NCI-H1694 (cell line): ENCODE measurements around the gene ERMP1.
A peak's percentile ranks its signal among the peaks of the same experiment; 100 is the strongest.
"Not testable (repeated sequence)": the region's sequence is repeated elsewhere in the genome, so short reads cannot be mapped to it uniquely, and the experiment has no call there.

ENCODE experiments used
- DNase-seq: peaks from one replicate; lab custom pipeline; 2025; lab: John Stamatoyannopoulos, UW

The ERMP1 gene, protein sequence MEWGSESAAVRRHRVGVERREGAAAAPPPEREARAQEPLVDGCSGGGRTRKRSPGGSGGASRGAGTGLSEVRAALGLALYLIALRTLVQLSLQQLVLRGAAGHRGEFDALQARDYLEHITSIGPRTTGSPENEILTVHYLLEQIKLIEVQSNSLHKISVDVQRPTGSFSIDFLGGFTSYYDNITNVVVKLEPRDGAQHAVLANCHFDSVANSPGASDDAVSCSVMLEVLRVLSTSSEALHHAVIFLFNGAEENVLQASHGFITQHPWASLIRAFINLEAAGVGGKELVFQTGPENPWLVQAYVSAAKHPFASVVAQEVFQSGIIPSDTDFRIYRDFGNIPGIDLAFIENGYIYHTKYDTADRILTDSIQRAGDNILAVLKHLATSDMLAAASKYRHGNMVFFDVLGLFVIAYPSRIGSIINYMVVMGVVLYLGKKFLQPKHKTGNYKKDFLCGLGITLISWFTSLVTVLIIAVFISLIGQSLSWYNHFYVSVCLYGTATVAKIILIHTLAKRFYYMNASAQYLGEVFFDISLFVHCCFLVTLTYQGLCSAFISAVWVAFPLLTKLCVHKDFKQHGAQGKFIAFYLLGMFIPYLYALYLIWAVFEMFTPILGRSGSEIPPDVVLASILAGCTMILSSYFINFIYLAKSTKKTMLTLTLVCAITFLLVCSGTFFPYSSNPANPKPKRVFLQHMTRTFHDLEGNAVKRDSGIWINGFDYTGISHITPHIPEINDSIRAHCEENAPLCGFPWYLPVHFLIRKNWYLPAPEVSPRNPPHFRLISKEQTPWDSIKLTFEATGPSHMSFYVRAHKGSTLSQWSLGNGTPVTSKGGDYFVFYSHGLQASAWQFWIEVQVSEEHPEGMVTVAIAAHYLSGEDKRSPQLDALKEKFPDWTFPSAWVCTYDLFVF

DNA sequence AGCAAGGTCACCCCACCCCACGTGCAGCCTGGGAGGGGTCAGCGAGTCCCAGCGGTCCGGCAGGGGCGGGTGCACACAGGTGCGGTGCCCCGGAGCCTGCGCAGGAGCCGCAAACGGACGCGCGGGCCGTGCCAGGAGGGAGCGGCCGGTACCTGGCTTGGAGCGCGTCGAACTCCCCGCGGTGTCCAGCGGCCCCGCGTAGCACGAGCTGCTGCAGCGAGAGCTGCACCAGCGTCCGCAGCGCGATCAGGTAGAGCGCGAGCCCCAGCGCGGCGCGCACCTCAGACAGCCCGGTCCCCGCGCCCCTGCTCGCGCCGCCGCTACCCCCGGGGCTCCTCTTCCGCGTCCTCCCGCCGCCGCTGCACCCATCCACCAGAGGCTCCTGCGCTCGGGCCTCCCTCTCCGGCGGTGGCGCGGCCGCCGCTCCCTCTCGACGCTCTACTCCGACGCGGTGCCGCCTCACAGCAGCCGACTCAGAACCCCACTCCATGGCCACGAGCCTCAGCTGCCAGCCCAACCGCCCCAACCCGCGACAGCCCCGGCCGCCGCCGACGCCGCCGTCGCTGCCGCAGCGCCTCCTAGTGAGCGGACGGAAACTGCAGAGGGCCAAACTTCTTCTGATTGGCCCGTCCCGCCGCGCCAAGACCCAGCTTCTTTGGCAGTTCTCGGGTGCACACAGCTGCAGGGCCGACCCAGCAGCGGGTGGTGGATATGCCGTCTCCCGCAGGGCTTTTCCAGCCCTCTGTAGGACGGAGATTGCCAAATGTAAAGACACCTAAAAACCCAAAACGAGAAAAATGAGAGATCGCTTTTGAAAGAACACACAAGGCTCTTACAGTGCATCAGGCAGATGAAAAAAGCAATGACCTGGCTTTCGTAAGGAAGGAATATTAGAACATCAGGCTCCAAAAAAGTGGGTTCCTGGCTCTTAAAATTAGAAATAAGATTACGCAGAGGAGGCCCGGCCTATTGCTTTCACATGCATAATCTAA lies at the start of gene ERMP1:
Gene ERMP1, minus strand, starts transcription at position 580 of the 992 bp plus-strand sequence. Its CDS starts 90 bp downstream, at position 490.
- DNase-seq: peak; percentile 74

DNA sequence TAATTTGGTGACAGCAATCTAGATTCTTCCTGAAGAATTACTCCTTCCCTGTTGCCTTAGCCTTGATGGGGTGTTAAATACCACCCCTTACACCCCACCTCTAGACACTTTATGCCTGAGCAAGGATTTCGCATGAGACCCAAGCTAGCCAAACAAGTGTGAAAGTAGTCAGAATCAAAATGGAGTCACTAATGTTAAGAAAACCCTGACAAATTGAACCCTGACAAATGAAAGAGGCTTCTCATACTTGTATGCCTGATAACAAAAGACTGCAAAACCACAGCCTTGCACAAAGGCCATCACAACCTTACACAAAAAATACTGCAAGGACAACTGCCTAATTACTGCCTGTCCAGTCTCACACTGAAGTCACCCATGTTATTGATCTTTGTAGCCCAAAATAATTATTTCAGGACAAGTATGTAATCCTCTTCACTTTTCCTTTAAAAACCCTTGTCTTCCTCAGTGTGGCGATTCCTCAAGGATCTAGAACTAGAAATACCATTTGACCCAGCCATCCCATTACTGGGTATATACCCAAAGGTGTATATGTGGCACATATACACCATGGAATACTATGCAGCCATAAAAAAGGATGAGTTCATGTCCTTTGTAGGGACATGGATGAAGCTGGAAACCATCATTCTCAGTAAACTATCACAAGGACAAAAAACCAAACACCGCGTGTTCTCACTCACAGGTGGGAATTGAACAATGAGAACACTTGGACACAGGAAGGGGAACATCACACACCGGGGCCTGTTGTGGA lies 49.5 kb upstream of the ERMP1 start:
- DNase-seq: not testable (repeated sequence)

DNA sequence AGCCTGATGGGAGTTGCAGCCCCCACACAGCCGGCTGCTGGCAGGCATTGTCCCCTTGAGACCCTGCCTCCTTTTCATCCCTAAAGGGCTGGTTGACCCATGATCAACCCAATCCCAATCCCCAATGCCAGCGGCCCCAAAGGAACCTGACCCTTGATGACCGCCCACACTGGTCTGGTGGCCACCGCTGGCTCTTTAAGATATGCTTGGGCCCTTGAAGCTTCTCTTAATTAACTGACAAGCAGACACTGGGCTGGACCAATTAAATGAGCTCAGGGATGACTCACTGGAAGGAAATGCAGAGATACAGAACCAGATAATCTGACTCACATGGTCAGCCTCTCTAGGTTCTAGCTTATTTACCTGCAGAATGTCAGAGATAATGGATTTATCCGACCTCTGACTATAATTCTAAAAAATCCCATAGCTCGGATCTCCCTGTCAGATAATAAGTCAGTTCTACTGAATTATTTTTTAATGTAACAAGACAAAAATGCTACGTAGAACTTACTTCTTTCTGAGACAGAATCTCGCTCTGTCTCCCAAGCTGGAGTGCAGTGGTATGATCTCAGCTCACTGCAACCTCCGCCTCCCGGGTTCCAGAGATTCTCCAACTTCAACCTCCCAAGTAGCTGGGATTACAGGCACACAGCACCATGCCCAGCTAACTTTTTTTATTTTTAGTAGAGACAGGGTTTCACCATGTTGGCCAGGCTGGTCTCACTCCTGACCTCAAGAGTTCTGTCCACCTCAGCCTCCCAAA lies 46.7 kb upstream of the ERMP1 start:
- no peak for DNase-seq

DNA sequence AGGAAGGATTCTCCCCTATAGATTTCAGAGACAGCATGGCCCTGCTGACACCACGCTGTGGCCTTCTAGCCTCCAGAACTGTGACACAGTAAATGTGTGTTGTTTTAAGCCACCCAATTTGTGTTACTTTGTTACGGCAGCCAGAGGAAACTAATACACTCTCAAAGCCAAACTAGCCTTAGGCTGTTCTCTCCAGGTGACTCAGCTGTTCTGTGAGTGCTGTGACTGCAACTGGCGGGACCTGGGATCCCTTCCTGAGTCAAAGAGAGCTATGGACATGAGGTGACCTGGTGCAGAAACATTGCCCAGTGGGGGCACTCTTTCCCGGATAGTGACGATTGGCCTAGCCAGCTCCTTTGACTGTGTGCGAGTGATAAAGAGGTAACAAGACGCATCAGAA lies 43.8 kb upstream of the ERMP1 start:
- no peak for DNase-seq

DNA sequence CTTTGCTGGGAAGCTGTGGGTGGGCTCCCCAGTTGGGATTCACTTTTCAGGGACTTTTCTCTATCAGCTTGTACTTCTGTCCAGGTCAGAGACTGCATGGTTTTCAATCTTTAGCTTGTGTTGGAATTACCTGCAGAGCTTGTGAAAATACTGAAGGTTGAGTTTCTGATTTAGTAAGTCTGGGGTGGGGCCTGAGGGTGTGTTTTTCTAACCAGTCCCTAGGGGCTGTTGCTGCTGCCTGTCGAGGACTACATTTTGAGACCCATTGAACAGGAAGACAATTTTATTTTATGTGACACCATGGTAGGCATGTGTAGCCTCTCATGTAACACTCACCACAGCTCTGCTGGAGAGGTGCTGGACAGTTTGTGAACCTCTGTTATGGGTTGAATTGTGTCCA lies 43.1 kb upstream of the ERMP1 start:
- DNase-seq: no peak

DNA sequence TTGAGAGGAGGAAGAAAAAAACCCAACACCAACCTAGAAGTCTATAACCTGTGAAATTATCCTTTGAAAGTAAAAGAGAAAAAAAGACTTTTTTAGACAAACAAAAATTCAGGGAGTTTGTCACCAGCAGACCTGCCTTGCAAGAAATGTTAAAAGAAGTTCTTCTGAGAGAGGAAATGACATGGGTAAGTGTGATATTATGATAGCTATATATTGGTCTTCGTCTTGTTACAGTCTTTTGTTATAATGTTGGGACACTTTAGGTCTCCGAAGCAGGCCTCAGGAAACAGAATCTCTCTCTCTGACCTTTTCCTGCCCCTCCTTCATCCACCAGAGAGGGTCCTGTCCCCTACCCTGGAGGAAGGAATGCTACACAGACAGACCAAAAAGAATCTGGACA lies 41.1 kb upstream of the ERMP1 start:
- DNase-seq: no peak

DNA sequence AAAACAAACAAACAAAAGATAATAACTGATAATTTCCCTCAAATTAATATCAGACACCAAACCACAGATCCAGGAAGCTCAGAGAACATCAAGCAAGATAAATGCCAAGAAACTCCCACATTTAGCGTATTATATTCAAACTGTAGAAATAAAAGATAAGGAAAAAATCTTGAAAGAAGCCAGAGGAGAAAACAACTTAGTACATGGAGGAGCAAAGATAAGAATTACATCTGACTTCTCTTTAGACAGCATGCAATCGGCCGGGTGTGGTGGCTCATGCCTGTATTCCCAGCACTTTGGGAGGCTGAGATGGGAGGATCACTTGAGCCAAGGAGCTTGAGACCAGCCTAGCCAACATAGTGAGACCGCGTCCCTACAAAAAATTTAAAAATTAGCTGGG lies 40.5 kb upstream of the ERMP1 start:
- no peak for DNase-seq

DNA sequence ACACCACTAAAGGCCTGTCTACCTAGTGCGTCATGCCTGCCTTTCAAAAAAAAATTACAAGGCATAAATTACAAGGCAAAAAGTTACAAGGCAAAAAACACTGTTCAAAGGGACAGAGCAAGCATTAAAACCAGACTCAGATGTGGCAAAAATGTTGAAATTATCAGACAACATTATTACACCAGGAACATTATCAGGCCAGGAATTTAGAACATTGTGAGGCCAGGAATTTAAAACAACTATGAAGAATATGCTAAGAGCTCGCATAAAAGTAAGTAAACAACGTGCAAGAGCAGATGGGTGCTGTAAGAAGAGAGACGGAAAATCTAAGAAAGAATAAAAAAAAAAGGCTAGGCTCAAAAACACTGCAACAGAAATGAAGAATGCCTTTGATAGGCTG lies 39.6 kb upstream of the ERMP1 start:
- no peak for DNase-seq

DNA sequence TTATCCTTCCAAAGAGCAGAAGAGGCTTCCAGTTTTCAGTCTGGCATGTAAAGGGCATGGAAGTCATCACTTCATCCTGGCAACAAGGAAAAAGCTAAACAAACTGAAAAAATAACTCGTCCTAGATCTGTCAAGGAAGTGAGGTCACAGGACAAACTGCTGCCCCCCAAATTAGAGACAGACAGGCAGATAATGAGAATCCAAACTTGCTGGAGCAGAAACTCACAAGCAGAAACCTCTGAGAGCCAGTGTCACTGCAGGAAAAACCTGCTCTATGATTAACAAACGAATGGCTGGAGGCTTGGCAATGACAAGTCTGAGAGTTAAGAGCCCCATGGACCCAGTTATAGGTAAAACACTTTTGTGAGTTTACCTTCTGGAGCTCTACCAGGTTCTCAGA lies 38.9 kb upstream of the ERMP1 start:
- no peak for DNase-seq

DNA sequence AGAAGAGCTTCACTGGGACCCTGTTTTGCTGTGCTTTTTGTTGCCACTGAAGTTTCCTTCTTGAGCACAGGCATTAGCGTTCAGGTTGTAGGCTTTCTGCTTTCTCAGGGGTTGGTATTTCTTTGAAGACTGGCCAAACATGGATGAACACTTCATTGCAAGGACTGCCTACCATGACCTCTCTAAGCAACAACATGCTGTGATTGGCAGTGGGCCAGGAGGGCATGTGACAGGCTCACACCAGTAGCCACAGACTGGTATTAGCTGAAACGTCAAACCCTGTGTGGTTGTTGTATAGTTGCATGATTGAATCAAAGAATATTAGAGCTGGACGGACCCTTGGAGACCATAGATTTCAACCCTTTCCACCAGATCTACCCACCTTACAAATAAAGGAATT lies 37.8 kb upstream of the ERMP1 start:
- DNase-seq: no peak

DNA sequence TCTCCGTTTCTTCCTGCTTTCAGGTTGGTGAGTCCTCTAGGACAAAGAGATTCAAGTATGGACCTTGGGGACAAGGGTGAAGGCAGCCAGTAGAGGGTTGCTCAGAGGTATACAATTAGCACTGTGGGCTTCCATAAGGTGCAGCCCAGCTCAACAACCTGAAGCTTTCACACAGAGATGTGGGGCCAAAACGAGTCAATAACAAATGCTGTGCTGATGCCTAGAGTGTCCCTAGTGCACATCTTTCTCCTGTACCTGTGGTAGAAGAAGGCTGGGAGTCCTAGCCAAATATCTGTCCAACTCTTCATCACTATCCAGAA lies 37.1 kb upstream of the ERMP1 start:
- DNase-seq: no peak

DNA sequence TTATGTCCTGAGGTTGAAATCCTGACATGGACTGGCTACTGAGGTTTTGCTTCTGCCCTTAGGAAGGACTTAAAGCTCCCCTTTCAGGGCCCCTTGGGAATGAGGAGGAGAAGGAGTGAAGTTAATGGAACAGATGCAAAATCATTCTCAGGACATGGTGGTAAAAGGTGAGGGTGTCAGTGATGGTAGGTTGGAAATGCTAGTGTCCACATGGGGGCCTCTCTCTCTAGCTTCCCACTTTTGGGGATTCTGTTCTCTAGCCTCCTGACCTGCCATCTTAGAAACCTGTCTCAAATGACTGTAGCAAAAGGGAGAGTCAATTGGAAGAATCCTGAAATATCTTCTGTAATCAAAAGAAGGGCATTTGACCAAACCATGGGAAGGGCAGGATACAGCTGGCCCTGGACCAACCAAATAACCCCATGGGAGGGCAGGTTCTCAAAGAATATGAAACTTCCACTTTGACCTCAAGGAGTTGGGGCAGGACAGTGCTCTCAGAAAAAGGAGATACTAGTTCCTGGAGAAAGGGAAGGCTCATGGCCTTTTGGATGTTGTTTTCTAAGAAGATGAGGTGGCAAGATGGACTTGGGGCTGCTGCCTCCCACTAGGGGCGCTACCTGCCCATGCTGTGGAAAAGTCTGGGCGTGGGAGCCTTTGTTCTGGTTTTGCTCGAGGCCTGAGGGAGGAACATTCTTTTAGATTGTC lies 36.5 kb upstream of the ERMP1 start:
- DNase-seq: no peak

DNA sequence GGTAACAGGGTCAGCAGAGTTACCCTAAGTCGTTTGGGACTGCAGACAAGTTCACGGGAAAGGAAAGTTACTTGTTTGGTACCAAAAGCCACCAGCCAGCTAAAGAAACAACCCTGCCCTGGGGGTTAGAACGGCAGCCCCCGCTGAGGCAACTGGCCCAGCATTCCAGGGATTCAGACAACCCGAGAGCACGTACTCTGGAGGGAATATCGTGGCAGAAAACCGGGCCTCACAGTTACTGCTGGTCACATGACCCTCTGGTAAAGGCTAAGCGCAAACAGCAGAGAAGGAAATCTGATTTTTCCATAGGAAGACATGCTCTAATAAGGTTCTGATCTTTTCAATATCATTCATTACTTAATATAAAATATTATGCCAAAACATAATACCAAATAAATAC lies 35.3 kb upstream of the ERMP1 start:
- DNase-seq: no peak

DNA sequence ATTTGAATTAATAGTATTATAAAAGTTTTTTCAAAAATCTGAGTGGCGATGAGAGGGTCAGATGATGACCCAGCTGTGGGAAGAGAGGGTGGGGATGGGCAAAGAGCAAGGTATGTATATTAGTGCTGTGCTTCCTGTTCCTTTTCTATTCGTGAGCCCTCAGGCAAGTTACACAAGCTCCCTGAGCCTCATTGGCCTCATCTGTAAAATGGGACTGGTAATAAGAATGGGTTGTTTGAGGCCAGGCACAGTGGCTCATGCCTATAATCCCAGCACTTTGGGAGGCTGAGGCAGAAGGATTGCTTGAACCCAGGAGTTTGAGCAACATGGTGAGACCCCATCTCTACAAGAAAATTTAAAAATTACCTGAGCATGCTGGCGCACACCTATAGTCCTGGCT lies 33.8 kb upstream of the ERMP1 start:
- no peak for DNase-seq

DNA sequence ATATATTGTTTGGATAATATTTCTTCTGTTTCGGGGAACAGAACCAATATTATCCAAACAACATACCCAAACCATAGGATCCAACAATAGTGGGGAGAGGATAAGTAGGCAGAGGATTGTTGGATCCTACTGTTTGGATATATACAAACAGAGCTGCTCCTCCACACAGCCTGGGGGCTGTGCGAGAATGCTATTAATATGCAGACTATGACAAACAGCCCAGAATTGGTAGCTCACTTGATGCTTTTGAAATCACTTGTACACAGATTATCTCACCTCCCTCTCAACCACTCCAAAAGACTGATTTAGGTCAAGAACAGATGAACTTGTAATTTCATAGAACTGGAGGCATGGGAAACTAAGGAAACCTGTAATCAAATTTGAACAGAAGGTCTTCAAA lies 33.4 kb upstream of the ERMP1 start:
- DNase-seq: no peak

DNA sequence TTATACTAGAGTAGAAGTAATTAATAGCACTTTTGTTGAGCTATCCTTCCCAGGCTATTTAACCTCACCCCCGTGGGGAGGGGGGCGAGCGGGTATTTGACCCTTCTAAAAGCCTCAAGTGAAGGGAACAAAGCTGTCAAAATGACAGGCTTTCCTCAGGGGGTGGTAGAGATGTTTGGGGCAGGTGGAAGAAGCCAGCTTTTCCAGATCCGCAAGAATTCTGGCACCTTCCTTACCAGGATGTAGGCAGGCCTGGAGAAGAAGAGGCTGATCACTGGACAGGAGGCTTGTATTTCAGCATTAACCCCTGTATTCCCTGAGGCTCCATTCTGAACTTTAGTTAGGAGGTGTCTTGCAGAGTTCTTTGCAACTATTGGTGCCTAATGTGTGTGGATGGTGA lies 31.5 kb upstream of the ERMP1 start:
- no peak for DNase-seq

DNA sequence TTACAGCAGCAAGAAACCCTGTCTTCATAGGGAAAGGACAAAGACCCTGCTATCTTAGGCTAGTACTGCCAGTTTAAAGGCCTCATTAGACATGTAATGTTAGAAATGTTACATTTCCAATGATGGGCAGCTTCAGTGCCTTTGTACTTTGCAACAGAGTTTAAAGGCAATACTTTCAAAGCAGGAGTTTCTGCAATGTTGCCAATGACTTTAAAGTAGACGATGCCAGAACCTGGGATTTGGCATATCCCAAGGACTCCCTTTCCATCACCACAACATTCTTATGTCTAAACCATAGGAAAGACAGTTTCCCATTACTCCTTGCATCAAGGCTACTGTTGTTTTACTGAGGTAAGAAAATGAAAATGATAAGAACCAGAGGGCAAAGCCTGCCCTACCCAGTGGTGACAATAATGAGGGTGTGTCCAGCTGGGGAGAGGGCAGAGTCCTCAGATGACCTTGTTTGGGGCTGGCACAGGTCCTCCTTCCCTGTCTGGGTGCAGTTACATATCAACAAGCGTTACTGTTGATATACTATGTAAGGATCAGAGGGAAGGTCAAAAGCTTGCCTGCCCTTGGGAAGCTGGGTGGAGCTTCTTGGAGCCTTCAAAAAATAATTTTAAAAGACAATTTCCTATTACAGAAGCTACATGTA lies 30.3 kb upstream of the ERMP1 start:
- DNase-seq: no peak

DNA sequence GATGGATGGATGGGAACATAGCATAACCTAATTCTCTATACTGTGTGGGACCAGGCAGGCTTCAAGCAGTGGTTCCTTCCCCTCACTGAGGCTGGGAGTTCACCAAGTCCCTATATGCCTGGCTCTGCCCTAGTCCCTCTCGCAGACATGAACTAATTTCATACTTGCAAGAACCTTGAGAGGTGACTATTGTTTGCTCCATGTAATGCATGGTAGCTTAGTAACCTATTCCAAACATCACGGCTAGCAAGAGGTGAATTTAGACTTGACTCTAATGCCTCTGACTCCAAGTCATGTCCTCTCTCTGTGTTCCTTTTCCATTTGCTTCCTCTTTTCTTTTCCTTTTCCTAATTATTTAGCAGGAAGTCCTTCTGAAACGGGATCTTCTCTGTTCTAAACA lies 25.9 kb upstream of the ERMP1 start:
- DNase-seq: no peak

DNA sequence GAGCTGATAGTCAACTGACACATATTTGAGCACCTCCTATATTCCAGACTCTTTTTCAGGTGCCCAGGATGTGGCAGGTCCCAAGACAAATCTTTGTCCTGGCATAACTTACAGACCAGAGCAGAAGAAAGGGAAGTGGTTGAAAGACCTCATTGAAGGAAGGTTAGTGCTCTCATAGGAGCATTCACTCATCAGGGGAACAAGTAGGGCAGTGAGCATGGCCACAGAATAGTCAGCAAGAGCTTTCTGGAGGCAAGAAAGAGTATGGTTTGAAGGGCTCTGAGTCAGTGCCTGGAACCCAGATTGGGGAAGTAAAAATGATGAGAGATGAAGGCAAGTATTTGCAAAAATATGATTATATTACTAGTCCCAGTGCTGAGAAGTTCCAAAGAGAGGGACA lies 25.0 kb upstream of the ERMP1 start:
- DNase-seq: no peak
